HG03439 (cell line): ENCODE results near the gene EIF3C.
"Not testable (repeated sequence)": the region's sequence is repeated elsewhere in the genome, so short reads cannot be mapped to it uniquely, and the experiment has no call there.

Source experiments
- ATAC-seq: cut with Tn5 transposase; IDR thresholded peaks from one replicate; pipeline ENCODE4 v1.9.1; 2021; ENCODE audit warnings: mild to moderate bottlenecking, moderate library complexity; ENCODE audit not compliant: unreplicated experiment

The EIF3C gene, protein sequence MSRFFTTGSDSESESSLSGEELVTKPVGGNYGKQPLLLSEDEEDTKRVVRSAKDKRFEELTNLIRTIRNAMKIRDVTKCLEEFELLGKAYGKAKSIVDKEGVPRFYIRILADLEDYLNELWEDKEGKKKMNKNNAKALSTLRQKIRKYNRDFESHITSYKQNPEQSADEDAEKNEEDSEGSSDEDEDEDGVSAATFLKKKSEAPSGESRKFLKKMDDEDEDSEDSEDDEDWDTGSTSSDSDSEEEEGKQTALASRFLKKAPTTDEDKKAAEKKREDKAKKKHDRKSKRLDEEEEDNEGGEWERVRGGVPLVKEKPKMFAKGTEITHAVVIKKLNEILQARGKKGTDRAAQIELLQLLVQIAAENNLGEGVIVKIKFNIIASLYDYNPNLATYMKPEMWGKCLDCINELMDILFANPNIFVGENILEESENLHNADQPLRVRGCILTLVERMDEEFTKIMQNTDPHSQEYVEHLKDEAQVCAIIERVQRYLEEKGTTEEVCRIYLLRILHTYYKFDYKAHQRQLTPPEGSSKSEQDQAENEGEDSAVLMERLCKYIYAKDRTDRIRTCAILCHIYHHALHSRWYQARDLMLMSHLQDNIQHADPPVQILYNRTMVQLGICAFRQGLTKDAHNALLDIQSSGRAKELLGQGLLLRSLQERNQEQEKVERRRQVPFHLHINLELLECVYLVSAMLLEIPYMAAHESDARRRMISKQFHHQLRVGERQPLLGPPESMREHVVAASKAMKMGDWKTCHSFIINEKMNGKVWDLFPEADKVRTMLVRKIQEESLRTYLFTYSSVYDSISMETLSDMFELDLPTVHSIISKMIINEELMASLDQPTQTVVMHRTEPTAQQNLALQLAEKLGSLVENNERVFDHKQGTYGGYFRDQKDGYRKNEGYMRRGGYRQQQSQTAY

DNA sequence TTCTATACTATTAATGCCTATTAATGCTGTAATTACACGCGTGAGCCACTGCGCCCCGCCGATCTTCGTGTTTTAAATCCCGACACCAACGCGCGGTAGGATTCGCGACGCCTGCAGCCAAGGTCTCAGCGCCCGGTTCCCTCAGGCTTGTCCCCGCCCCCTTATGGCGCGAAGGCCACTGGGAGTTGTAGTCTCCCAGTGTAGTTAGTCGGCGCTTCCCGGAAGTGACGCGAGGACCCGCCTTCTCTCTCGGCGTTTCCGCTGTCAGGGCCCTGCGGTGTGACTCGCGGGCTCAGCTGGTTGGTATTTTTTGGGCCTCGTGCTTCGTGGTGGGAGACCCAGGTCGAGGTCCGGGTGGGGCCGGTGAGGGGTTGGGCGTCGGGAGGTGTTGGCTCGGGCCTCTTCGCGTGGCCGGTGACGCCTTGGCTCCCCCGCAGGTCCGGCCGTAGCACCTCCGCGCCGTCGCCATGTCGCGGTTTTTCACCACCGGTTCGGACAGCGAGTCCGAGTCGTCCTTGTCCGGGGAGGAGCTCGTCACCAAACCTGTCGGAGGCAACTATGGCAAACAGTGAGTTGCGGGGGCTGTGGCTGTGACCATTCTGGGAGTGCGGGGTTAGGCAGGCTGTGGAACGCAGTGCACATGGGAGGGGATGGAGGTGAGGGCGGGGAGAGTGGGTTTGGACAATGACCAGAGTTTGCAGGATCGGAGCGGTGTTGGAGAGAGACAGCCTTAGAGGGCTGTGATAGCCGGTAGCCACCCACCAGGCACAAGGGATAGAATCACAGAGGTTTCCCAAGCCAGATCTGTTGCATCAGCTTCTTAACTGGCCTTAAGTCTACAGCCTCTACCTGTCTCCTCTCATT, at the start of gene EIF3C:
EIF3C (plus strand) TSS at position 245 of the 864 bp plus-strand sequence; CDS start at position 468, 223 bp downstream.
- peak; percentile 99 for ATAC-seq

DNA sequence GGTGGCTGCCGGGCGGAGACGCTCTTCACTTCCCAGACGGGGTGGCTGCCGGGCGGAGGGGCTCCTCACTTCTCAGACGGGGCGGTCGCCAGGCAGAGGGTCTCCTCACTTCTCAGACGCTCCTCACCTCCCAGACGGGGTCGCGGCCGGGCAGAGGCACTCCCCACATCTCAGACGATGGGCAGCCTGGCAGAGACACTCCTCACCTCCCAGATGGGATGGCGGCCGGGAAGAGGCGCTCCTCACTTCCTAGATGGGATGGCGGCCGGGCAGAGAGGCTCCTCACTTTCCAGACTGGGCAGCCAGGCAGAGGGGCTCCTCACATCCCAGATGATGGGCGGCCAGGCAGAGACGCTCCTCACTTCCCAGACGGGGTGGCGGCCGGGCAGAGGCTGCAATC, 45.0 kb upstream of the EIF3C start:
- not testable (repeated sequence) for ATAC-seq

DNA sequence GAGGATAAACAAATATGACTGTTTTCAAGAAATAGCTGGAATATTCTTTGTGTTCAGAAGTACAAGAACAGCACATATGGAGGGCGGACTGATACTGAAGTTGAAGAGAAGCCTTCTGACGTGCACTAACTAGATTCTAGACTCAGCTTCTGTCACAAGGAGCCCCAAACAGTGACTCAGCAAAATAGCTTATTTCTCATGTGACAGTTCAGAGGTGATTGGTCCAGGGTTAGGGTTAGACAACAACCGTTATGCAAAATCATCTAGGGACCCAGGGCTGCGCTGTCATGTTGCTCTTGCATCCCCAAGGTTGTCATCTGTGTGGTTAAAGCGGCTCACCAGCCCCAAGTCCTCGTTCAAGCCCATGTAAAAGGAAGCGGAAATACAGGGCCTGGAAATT, 43.8 kb upstream of the EIF3C start:
- not testable (repeated sequence) for ATAC-seq

DNA sequence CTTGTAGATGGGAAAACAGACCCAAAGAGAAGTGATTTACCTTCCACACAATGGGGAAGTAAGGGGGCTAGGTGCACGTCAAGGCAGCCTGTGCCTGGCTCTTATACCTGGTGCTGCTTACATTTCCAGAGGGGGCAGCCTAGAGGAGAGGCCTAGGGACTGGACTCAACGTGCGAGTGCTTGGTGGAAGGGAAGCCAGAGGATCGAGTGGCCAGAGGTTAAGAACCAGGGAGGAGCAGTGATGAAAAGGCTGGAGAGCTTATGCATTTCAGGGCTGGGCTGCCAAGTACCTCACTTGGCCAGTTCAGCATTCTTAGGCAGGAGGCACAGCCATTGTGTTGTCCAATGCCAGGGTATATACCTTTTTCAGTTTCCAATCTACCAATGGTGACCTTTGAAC, 43.1 kb upstream of the EIF3C start:
- ATAC-seq: not testable (repeated sequence)

DNA sequence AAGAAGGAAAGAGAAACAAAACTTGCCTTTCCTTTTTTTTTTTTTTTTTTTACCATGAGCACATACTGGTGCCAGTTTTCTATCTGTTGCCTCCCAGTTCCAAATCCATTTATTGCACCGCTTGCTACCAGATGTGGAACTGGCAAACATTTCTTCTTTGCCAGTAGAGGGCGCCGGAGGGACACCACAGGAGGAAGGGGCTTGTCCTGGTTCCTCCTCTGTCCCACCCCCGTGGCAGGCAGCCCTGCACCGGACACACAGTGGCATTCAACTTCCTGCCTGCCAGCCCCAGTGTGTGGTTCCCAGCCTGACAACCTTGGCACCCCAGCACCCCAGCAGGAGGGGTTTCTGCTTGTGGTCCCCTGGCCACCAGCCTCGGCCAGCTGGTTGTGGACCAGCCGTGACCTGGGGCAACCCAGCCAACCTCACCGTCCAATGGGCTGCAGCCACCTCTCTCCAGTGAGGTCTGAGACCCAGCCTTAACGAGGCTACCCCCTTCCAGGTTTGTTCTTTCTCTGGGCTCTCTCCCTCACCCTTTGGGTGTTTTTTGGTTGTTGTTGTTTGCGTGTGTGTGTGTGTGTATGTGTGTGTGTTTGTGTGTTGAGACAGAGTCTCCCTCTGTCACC, 22.8 kb upstream of the EIF3C start:
- ATAC-seq: peak; percentile 69

DNA sequence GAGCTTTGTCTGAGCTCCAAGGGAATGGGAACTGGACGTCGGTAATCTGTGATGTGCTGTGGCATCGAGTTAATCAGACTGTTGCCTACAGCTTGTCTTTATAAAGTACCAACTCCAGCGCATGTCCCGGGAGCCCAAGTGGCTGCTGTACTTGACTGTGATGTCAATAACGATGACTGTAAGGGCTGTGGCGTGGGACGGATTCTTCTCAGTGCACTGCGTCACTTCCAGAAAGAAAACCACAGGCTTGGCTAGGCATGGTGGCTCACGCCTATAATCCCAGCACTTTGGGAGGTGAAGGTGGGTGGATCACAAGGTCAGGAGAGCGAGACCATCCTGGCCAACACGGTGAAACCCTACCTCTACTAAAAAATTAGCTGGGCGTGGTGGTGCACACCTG, 21.8 kb upstream of the EIF3C start:
- ATAC-seq: not testable (repeated sequence)

DNA sequence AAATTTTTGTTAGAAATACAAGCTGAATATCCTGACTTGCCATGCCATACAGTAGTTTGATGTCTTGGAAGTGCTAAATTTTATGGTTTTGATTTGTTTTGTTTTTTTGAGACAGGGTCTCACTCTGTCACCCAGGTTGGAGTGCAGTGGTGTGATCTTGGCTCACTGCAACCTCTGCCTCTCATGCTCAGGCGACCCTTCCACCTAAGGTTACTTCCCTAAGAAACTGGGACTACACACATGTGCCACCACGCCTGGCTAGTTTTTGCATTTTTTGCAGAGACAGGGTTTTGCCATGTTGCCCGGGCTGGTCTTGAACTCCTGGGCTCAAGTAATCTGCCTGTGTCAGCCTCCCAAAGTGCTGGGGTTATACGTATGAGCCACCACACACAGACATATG, 19.5 kb upstream of the EIF3C start:
- ATAC-seq: not testable (repeated sequence)

DNA sequence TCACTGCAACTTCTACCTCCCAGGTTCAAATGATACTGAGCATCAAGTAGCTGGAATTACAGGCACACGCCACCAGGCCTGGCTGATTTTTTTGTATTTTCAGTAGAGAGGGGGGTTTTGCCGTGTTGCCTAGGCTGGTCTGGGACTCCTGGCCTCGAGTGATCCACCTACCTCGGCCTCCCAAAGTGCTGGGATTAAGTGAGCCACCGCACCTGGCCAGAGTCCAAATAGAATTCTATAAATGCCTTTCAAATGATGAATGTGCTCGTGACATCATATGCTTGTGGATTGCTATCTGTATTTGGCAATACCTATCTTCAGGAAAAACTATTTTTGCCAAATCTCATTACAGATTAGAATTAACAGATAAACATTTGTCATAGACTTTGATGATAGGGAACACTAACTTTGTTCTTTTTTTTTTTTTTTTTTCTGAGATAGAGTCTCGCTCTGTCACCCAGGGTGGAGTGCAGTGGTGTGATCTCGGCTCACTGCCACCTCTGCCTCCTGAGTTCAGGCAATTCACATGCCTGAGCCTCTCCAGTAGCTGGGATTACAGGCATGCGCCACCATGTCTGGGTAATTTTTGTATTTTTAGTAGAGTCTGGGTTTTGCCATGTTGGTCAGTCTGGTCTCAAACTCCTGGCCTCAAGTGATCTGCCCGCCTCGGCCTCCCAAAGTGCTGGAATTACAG, 17.9 kb upstream of the EIF3C start:
- not testable (repeated sequence) for ATAC-seq

DNA sequence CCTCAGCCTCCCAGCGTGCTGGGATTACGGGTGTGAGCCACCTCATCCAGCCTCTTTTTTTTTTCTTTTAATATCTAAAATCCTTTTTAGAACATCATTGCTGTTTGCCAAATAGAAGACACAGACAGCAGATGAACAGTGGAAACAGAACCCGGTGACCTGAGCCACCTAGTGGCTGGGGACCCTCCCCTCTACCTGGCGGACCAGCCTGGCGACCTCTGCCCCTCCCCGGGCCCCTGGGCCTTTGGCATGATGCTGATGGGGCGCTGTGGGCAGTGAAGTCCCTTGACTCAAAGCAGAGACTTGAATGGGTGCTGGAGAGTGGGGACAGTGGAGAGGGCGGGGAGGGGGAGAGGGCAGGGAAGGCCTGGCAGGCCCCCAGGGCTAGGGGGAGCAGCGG, 11.5 kb upstream of the EIF3C start:
- not testable (repeated sequence) for ATAC-seq

DNA sequence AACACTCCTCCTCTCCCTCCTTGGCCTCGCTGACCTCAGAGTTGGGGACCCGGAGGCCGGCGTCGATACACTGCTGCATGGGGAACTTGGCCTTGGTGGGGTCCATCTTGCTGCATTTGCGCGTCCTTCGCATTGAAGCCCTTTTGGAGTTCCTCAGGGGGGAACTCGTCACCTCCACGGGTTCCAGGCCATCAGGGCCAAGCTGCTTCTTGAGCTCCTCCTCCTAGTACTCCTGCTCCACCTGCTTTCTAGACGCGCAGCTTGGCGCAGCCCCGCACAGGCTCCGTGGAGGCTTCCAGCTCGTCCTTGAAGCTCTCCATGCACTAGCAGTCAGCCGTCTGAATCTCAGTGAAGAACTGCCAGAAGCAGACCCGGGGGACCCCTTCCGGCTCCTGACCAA, 10.9 kb upstream of the EIF3C start:
- ATAC-seq: not testable (repeated sequence)

DNA sequence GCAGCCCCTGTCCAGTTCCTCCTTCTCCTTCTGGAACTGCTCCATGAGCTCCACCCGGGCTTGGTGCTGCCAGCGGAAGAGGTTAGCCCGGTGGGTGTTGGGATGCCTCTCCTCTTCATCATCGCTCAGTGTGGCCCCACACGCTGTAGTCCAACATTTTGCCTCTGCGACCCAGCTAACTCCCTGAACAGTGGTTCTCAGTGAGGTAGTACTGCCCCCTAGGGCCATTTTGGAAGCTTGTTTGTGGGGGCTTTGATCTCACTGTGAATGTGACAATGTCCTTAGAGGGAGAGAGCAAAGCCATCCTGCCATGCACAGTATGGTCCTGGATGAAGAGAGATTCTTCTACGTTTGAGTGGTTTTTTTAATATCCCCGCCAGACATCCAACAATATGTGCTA, 9.9 kb upstream of the EIF3C start:
- ATAC-seq: not testable (repeated sequence)

DNA sequence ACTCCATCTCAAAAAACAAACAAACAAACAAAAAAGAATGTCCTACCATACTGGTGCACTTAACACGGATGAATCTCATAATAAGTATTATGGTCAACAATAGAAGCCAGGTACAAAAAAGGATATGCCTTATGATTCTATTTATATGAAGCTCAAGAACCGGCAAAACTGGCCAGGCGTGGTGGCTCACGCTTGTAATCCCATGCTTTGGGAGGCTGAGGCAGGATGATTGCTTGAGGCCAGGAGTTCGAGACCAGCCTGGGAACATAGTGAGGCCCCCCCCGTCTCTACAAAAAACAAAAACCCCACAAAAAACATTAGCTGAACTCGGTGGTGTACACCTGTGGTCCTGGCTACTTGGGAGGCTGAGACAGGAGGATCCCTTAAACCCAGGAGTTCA, 7.0 kb upstream of the EIF3C start:
- not testable (repeated sequence) for ATAC-seq

DNA sequence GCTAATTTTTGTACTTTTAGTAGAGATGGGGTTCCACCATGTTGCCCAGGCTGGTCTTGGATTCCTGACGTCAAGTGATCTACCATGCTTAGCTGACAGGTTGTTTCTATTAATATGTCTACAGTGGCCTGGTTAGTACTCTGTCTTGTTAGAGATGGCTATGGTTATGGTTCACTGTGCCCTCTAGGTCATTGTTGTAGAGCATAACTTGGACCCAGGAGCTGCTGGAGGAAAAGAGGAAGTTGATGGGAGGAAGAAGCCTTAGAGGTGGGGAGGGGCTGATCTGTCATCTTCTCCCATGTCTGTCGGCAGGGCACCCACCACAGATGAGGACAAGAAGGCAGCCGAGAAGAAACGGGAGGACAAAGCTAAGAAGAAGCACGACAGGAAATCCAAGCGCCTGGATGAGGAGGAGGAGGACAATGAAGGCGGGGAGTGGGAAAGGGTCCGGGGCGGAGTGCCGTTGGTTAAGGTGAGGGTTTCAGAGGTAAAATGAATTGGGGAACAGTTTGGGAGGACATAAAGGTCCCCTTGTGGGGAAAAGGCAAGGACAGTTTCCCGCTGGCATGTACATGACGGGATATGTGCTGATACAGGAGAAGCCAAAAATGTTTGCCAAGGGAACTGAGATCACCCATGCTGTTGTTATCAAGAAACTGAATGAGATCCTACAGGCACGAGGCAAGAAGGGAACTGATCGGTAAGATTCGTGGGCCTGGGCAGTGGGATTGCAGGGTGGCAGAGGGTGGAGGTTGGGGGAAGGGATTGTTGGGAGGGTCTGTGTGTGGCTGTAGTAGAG, 11.8 kb downstream of the EIF3C start:
- not testable (repeated sequence) for ATAC-seq

DNA sequence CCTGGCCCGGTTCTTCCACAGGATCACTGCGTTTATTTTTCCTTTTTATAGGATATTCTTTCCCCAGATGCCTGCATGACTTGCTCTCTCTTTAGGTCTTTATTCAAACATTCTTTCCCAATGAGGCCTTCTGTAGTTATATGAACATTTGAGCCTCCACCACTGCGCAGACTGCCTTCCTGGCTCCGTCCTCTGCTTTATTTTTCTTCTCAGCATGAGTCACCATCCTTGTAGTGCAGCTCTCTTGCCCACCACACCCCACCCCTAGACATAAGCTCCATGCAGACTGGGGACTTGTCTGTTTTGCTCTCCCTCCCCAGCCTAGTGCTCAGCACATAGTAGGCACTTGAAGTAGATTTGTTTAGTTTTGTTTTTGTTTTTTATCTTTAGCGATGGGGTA, 20.0 kb downstream of the EIF3C start:
- not testable (repeated sequence) for ATAC-seq

DNA sequence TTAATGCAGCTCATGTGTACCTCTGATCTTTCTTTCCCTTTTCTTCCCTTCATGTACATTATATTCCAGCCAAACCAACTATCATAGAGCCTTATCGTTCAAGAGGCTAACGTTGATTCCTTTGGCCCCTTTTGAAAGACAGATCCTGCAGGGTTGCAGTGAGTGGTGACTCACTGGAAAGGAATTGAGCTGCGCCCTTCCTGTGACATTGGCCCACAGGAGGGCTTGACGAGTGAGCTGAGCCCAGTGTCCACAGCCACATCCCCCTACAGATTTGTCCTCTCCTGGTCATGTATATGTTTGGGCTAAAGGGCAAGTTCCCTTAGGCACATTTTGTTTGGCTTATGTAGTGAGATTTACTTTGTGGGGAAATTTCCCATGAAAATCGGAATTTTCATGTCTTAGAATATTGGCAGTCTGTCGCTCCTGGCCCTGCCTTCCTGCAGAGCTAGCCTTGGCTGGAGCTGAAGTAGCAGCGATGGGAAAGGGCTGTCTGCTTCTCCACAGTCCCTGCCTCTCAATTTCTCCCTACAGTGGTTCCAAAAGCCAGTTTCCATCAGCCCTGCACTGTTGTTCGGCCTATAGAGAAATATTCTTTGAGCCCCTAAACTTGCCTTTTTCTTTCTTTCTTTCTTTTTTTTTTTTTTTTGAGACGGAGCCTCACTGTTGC, 21.3 kb downstream of the EIF3C start:
- ATAC-seq: not testable (repeated sequence)

DNA sequence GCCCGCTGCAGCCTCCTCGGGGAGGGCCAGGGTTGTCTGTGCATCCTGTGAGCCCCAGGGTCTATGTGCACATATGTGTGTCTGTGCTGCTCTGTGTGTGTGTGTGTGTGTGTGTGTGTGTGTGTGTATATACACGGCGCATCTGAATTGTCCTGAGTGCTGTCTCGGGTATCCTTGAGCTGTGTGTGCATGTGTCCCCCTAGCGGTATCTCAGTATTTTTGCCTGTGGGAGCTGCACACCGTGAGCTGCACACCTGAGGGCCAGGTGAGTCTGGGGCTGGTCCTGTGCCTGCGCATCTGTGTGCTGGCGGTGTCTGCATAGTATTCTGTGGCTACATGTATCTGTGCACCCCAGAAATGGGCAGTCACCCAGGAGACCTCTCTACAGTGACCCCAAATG, 28.5 kb downstream of the EIF3C start:
- not testable (repeated sequence) for ATAC-seq

DNA sequence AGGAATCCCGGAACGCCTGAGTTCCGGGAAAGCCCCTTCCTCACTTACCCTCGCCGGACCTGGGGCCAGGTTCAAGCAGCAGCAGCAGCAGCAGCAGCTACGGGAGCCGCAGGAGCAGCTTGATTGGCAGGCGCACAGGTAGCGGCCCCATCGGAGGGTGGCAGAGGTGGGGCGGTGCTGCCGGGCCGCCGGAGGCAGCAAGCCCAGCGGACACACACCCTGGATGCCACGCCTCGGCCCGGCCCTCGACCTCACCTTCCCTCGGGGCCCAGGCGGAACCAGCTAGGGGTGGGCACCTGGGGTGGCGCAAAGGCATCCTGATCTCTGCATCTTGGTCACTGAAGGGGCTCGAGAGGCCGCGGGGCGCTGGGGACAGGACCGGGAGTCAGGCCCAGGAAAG, 29.4 kb downstream of the EIF3C start:
- not testable (repeated sequence) for ATAC-seq

DNA sequence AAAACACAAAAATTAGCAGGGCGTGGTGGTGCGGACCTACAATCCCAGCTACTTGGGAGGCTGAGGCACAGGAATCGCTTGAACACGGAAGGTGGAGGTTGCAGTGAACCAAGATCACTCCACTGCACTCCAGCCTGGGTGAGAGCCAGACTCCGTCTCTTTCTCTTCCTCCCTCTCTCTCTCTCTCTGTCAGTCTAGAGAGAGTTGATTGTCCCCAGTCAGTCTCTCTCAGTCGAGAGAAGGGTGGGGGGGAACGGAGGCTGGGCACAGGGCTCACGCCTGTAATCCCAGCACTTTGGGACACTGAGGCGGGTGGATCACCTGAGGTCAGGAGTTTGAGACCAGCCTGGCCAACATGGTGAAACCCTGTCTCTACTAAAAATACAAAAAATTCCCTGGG, 30.0 kb downstream of the EIF3C start:
- not testable (repeated sequence) for ATAC-seq
